ENCODE results near the gene NTMT1. TPM values are rescaled to one million over a fixed set of nuclear protein-coding genes. Genes with fewer than 3 reads are reported as not detected.

The NTMT1 gene
- total RNA-seq, 1 donor: 18.9 TPM

DNA sequence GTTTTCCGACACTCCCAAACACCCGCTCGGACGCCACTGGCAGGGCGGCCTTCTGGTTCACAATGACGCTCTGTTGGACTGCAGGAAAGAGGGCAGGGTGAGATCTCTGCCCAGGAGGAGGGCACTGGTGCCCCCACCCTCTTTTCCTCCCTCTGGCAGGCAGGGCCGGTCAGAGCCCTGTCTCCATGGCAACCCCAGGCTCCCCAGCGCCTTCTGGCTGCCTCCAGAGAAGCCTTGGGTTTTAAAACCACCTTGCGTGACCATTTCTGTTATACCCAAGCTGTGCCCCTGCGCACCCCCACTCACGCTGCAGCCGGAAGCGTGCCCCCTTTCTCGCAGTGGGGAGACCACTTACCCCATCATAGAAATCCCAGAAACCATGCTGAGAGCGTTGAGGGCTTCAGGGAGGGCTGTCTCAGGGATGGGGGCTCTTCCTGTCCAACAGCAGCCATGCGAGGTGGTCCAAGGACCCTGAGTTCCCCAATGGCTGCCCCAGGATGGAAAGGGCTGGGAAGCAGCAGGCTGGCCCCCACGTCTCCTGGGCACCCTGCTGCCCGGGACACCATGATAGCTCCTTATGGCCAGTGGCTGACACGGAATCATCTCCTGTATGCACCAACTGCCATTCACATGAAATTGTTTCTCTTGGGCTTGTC, 12.3 kb upstream of the NTMT1 start:
- DNase-seq (ENCODE audit: low read depth in 2 of 3, low spot score in 2 of 3): no peak

- no peak for DNase-seq (ENCODE audit: low read depth in 2 of 3, low spot score in 2 of 3)
These were observed 11.0 kb upstream of the NTMT1 start for GRCh38 chr9:129614932-129615331.

GRCh38 chr9:129615407-129616285, 10.3 kb upstream of the NTMT1 start:
- DNase-seq (ENCODE audit: low read depth in 2 of 3, low spot score in 2 of 3): no peak

- no peak for DNase-seq (ENCODE audit: low read depth in 2 of 3, low spot score in 2 of 3)
These were observed 8.8 kb upstream of the NTMT1 start for GRCh38 chr9:129617167-129617566.

DNA sequence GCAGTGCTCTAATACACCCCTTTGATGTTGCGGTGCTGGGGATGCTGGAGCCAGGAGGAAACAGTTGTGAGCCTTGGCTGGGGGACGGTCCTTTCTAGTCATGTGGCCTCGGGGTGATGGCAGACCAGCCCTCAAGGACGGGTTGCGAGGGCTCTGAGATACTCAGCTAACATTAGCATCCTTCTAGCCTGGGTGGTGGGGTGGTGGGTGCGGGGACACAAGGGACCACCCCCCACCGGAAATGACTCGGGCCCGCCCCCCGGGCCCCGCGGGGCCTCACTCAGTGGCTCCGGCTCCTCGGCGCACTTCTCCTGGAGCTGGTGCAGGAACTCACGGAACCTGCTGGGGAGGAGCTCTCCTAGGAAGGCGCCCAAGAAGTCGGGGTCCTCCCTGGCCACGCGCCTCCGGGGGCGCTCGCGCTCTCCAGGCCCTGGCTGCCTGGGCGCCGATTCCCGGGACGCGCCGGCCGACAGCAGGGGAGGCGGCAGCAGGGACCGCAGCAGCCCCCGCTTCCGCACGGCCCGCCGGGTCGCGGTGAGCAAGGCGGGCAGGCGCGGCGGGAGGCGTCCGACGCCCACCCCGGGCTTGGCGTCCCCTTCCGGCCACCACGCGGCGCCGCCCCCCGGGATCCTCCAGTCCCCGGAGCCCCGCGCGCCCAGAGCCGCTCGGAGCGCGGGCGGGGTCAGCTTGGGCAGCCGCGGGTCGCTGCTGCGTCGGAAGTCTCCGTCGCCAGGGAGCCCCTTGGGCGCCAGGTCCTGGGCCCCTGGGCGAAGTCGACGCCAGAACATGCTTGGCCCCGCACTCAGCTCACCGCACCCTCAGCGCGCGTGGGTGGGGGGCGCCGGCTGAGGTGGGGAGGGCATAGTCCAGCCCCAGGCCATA, 5.9 kb upstream of the NTMT1 start:
- peak in 2 of 3 donors; percentile 50 to 51 for DNase-seq (ENCODE audit: low read depth in 2 of 3, low spot score in 2 of 3)

DNA sequence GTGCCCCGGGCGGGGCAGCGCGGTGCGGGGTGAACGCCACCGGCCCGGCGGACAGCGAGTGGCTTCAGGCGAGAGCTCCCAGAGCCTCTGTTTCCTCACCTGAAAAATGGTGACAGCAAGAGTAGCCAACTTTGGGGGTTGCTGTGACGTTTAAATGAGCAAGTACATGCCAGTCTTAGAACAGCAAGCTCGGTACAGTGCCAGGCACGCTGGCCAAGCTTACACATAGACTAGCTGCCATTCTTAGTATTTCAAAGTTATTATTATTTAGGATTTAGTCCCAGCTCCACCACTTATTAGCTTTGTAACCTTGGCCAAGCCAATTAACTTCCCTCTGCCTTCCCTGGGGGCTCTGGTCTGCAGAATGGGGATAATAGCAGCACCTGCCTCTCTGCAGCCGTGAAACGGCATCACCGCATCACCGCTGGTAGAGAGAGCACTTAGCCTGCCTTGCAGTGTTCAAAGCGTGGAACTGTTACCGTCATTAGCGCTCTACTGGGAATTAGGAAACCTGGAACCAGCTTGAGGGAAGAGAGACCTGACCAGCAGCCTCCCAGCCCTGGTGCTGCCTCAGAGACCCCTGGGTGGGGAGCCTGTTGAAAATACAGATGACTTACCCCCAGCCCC, 5.2 kb upstream of the NTMT1 start, which contains the start of gene C9orf50:
Gene C9orf50 (minus strand): TSS at position 433 of the 627 bp plus-strand sequence. CDS start 527 bp downstream, outside the sequence.
- no peak for DNase-seq (ENCODE audit: low read depth in 2 of 3, low spot score in 2 of 3)

DNA sequence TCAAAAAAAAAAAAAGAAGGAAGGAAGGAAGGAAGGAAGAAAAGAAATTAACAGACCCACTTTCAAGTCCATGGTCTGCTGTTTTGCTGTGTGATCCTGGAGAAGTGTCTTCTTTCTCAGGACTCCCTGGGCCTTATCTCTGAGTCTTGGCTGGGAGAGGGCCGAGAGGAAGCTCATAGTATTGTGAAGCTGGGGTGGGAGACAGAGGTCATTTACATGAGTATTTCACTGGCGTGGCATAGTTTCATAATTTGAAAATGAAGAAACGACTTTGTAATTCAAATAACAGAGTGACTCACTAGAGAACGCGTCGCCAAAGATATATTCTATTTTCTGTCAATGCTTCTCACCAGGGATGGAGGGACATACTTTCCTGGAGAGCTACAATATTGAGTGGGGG, 2.6 kb upstream of the NTMT1 start:
- DNase-seq (ENCODE audit: low read depth in 2 of 3, low spot score in 2 of 3): no peak

GRCh38 chr9:129624168-129624759, 1.7 kb upstream of the NTMT1 start:
- DNase-seq (ENCODE audit: low read depth in 2 of 3, low spot score in 2 of 3): peak in 1 of 3 donors; percentile 67

GRCh38 chr9:129624947-129625346, 1.0 kb upstream of the NTMT1 start:
- peak in 2 of 3 donors; percentile 79 to 89 for DNase-seq (ENCODE audit: low read depth in 2 of 3, low spot score in 2 of 3)

- no peak for DNase-seq (ENCODE audit: low read depth in 2 of 3, low spot score in 2 of 3)
These were observed 792 bp downstream of the NTMT1 start for GRCh38 chr9:129626625-129627284.

DNA sequence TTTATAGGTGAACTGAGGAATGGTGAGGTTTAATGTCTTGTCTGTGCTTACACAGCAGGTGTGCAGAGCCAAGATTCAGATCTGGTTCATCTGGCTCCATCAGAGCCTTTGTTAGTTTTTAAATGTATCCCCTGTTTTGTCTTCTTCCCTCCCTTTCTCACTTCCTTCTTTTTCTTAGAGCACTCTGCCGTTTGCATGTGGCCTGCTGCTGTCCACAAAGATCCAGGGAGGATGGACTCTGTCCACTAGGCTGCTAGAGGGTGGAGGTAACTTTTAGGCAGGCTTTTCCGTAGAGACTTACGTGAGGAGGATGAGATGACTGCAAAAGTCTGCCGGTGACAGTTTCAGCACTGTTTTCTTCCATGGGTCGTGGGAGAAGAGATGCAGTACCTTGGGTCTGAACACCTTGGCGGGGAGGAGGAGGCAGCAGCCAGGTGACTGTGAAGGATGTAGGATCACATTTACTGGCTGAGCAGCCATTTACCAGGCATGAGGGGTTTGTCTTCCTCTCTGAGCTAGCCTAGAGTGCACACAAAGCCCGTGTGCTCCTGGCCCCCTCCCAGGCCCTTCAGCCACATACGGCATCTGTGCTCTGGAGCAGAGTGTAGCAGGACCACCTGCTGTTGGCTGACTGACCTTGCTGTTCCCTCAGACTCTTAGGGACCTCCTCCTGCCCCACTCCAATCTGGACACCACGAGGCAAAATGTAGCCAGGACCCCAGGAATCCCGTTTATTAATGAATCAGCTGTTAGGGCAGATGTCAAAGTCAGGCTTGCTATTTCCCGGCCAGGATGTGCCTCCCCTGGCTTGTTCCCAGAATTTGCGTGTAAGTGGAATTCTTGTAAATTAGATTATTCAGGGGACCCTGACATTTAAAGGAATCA, 1.8 kb downstream of the NTMT1 start:
- no peak for DNase-seq (ENCODE audit: low read depth in 2 of 3, low spot score in 2 of 3)

GRCh38 chr9:129628709-129629108, 2.7 kb downstream of the NTMT1 start:
- DNase-seq (ENCODE audit: low read depth in 2 of 3, low spot score in 2 of 3): no peak

DNA sequence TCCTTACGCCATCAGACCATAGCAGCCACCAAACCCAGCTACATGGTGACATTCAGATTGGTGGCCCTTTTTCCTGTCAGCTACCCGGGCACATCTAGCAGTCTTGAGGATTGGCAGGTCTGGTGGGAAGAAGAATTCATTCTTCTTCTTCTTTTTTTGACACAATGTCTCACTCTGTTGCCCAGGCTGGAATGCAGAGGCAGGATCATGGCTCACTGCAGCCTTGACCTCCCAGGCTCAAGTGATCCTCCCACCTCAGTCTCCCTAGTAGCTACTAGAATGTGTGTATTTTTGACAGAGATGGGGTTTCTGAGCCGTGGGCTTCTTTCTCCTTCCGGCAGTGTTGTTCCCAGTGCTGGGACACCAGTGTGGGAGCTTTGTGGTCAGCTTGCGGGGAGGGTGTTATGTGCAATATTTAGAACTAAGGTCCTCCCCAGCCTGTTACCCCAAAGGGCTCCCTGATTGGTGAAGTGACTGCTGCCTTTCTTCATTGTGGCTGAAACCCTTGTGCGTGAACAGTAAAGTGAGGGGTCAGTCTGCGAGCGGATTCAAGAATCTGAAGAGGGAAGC, 3.4 kb downstream of the NTMT1 start:
- no peak for DNase-seq (ENCODE audit: low read depth in 2 of 3, low spot score in 2 of 3)

DNA sequence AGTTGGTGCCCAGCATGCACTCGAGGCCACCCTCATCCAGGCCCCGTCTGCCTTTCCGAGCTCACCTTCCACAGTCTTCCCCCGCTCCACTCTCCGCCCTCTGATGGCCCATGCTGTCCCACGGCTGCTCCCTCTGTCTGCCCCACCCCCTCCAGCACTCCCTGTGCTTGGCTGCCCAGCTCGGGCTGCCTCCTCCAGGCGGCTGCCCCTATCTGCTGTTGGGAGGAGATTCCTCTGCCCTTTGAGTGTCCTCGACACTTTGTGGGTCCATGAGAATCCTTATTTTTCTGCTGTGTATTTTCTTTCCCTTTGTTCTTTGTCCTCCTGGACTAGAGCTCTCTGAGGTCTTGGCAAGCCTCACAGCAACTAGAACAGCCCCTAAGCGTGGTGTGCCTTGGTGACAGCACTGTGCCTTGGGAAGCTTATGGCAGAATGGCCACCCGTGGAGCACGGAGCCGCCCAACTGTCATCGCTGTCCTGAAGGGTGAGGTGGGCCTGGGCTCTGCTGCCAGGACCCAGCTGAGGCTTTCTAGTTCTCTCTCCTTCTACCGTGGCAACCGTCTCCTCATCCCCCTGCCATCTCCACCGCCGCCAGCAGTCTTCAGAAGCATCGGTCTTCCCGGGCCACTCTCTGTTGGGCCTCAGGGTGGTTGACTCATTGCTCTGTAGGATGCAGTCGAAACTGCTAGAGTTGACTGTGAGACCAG, 5.2 kb downstream of the NTMT1 start:
- no peak for DNase-seq (ENCODE audit: low read depth in 2 of 3, low spot score in 2 of 3)

- no peak for DNase-seq (ENCODE audit: low read depth in 2 of 3, low spot score in 2 of 3)
These were observed 5.7 kb downstream of the NTMT1 start for GRCh38 chr9:129631674-129632129.

DNA sequence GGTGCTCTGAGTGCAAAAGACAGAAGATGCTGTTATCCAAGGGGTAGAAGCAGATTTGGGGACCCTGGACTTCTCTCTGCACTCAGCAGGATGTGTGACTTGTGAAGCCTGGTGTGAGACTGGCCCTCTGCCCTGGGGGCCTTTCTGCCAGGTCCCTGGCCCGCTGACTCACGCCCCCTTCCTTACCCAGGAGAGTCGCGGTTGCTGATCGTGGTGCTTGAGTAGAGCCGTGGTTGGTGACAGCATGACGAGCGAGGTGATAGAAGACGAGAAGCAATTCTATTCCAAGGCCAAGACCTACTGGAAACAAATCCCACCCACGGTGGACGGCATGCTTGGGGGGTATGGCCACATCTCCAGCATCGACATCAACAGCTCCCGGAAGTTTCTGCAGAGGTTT, 6.5 kb downstream of the NTMT1 start:
- DNase-seq (ENCODE audit: low read depth in 2 of 3, low spot score in 2 of 3): no peak

GRCh38 chr9:129633207-129633606, 7.2 kb downstream of the NTMT1 start:
- no peak for DNase-seq (ENCODE audit: low read depth in 2 of 3, low spot score in 2 of 3)

GRCh38 chr9:129633848-129634247, 7.9 kb downstream of the NTMT1 start:
- DNase-seq (ENCODE audit: low read depth in 2 of 3, low spot score in 2 of 3): no peak
